Daoy (cell line): ENCODE results near the gene S100A12. TPM values are rescaled to one million over a fixed set of nuclear protein-coding genes. Genes with fewer than 3 reads are reported as not detected.

Experiments
- DNase-seq: peaks from one replicate; pipeline ENCODE4 v3.0.0-alpha.2; 2015; ENCODE audit warnings: low read depth
- total RNA-seq: library from RNA; depleted of rRNA; stranded (reverse); fragments of >200 nt; shearing (Covaris generic); gene quantifications from 2 replicates; pipeline ENCODE4 v1.2.3, GENCODE V29; 2014; rRNA removed

S100A12 gene
- total RNA-seq, 1 experiment from 2014 or later: not detected

DNA sequence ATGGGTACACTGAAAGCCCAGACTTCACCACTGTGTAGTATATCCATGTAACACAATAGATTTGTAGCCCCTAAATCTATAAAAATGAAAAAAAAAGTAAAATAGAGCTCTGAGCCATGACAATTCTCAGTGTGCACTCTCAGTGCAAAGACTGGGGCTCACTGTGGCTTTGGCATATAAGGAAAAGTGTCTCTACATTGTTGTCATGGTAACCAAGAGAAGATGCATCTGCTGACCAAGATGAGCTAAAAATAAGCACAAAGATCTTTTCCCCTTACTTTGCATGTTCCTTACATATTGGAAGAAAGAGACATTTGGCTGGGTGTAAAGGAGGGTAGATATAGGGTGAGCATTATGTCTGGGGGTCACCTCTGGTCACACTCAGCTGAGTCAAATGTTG, 38.8 kb downstream of the S100A12 start:
- no peak for DNase-seq

DNA sequence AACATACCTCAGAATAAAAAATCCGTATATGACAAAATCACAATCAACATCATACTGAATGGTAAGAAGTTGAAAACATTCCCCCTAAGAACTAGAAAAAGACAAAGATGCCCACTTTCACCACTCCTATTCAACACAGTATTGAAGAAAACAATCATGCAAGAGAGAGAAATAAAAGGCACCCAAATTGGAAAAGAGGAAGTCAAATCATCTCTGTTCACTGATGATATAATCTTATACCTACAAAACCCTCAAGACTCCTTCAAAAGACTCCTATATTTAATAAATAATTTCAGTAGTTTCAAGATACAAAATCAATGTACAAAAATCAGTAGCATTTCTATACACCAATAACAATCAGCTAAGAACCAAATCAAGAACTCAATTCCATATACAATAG, 41.5 kb downstream of the S100A12 start:
- DNase-seq: no peak

DNA sequence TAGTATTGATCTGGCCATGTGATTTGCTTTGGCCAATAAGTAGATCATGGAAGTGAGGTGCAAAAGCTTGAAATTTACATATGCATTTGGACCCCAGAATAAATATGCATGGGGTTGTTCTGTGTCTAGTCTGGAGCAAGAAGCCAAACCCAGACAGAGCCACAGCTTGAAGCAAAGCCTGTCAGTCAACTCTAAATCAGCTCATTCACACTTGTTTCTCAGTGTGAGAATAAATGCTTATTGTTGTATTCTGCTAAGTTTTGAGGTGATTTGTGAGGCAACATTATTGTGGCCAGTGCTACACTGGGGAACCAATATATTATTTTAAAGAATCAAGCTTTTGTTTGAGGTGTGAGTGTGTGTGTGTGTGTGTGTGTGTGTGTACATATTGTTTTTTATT, 50.5 kb downstream of the S100A12 start:
- DNase-seq: no peak

Other genes starting within 250 kb of the S100A12 start
- not detected in 2 replicates for gene SPRR2G, start 224.7 kb downstream of the S100A12 start, total RNA-seq
- gene LELP1, start 172.2 kb downstream of the S100A12 start, total RNA-seq: not detected in 2 replicates
- gene PRR9, start 158.0 kb downstream of the S100A12 start, total RNA-seq: 0.11 TPM in 1 of 2 replicates, not detected in the other
- gene LORICRIN, start 115.9 kb downstream of the S100A12 start, total RNA-seq: not detected in 2 replicates
- gene PGLYRP3, start 62.7 kb downstream of the S100A12 start, total RNA-seq: not detected in 2 replicates
- gene PGLYRP4, start 26.8 kb downstream of the S100A12 start, total RNA-seq: not detected in 2 replicates
- gene S100A9, start 17.8 kb downstream of the S100A12 start, total RNA-seq: not detected in 2 replicates
- not detected in 2 replicates for gene S100A8, start 15.5 kb upstream of the S100A12 start, total RNA-seq
- not detected in 2 replicates for gene S100A7A, start 40.9 kb upstream of the S100A12 start, total RNA-seq
- gene S100A7, start 85.0 kb upstream of the S100A12 start, total RNA-seq: not detected in 2 replicates
- 428 and 491 TPM in 2 replicates for gene S100A6, start 160.4 kb upstream of the S100A12 start, total RNA-seq
- 0.34 TPM in 1 of 2 replicates, not detected in the other for gene S100A5, start 165.3 kb upstream of the S100A12 start, total RNA-seq
- gene S100A4, start 170.2 kb upstream of the S100A12 start, total RNA-seq: 15.7 and 20.6 TPM in 2 replicates
- gene S100A3, start 173.6 kb upstream of the S100A12 start, total RNA-seq: 9.0 and 12.2 TPM in 2 replicates
- gene S100A2, start 190.2 kb upstream of the S100A12 start, total RNA-seq: 86.8 and 88.6 TPM in 2 replicates
- 131 and 135 TPM in 2 replicates for gene S100A16, start 237.5 kb upstream of the S100A12 start, total RNA-seq
- not detected in 2 replicates for gene S100A14, start 240.7 kb upstream of the S100A12 start, total RNA-seq